GM12864 (cell line): ENCODE results near the gene ERC2.

Experiments used
- DNase-seq: peaks from one replicate; pipeline ENCODE4 v3.0.0-alpha.2; 2011; ENCODE audit warnings: low read depth
- H3K4me3 ChIP-seq: 2 replicates; pipeline ENCODE4 v1.5.1; 2011; ENCODE audit warnings: mild to moderate bottlenecking, low read depth, low read length, control low read depth
- CTCF ChIP-seq: IDR thresholded peaks from 2 replicates; pipeline ENCODE4 v1.5.1; 2011; ENCODE audit warnings: low read depth, mild to moderate bottlenecking, moderate library complexity, low read length, control low read depth, inconsistent platforms; ENCODE audit errors: missing control alignments

The ERC2 gene

GRCh38 chr3:56137415-56137814, 330.9 kb downstream of the ERC2 start:
- H3K4me3 ChIP-seq = no peak overlapping the region
- DNase-seq = no peak
- no peak for TF ChIP-seq CTCF

- TF ChIP-seq CTCF = no peak
- DNase-seq = no peak
- no peak overlapping the region for H3K4me3 ChIP-seq
These were observed 331.8 kb downstream of the ERC2 start for GRCh38 chr3:56136514-56136913.

GRCh38 chr3:56135941-56136340, 332.3 kb downstream of the ERC2 start:
- DNase-seq = no peak
- H3K4me3 ChIP-seq = no peak overlapping the region
- no peak for TF ChIP-seq CTCF

- no peak overlapping the region for H3K4me3 ChIP-seq
- no peak for TF ChIP-seq CTCF
- DNase-seq = no peak
These were observed 334.8 kb downstream of the ERC2 start for GRCh38 chr3:56133423-56133822.

GRCh38 chr3:56132762-56133161, 335.5 kb downstream of the ERC2 start:
- no peak for DNase-seq
- TF ChIP-seq CTCF = no peak
- no peak overlapping the region for H3K4me3 ChIP-seq

- no peak for TF ChIP-seq CTCF
- H3K4me3 ChIP-seq = no peak overlapping the region
- no peak for DNase-seq
These were observed 336.2 kb downstream of the ERC2 start for GRCh38 chr3:56131974-56132590.

- no peak overlapping the region for H3K4me3 ChIP-seq
- no peak for TF ChIP-seq CTCF
- DNase-seq = no peak
These were observed 338.2 kb downstream of the ERC2 start for GRCh38 chr3:56130036-56130435.
